Bone marrow (tissue), 2 donors: ENCODE measurements around the gene PDGFB.
A peak's percentile ranks its signal among the peaks of the same experiment; 100 is the strongest.

Source experiments
- DNase-seq, 2 donors: peaks; one replicate each; lab custom pipeline; 2025; lab: John Stamatoyannopoulos, UW

Gene PDGFB

DNA sequence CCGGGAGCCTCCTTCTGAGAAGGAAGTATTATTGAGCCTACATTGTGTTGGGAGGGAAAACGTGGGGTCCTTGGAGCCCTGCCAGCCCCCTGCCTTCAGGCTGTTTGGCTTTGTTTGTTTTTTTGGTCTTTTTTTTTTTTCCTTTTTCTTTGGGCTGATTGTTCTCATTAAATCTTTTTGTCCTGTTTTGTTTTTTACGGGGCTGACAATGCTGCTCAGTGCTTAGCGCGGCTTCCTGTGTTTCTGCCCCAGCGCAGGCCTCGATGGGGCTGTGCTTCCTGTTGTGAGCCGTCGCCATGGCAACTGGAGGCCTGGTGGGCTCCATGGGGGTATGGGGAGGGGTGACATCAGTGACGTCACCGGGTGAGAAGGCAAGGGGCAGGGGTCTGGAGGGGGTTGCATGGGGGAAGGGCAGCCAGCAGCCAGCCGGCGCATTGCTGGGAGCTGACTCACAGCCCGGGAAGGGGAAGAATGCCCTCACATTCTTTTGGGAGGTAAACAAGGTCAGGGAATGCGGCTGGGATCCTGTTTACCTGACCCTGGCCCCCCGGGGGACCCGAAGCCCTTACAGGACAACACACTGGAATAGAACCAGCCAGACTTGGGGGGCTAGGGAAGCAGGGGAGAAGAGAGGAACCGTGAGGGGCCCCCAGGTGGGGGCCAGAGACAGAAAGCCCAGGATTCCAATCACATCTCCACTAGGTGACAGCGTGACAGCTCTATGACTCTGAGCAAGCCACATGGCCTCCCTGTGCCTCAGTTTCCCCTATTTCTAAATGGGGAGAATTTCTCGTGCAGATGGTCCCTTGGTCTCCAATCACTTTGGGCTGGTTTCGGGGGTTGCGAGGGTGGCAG, 70.1 kb downstream of the PDGFB start:
- peak in 1 of 2 donors; percentile 80 for DNase-seq

DNA sequence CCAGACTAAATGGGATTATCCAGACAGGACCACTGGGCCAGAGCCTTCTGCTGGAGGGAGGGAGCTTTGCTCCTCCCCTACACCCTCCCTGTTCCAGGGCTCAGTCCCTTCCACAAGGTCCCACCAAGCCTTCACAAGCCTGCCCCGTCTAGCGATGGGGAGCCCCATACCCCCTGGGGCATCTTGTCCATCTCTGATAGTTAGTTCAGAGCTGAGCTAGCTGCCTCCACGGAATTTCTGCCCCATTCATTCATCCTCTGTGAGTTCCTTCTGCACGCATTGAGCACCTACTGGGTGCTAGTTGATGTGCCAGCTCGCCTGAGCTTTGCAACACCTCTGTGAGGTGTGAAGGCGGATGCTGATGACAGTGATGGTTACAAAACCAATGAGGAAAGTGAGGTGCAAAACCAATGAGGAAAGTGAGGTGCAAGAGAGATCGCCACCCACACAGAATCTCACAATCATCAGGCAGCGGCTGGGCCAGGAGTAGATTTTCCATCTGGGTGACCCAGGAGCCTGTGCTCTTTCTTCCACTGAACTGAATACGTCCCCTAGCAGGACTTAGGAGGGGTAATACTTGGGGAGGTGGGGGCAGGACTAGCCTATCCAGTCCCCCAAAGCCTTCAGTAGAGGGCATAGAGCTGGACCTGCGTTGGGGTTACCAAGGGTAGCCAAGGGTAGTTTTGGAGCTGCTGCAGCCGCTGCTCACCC, 70.8 kb downstream of the PDGFB start:
- DNase-seq, result no peak
